ENCODE data around the gene SEMA4D.

Gene SEMA4D

DNA sequence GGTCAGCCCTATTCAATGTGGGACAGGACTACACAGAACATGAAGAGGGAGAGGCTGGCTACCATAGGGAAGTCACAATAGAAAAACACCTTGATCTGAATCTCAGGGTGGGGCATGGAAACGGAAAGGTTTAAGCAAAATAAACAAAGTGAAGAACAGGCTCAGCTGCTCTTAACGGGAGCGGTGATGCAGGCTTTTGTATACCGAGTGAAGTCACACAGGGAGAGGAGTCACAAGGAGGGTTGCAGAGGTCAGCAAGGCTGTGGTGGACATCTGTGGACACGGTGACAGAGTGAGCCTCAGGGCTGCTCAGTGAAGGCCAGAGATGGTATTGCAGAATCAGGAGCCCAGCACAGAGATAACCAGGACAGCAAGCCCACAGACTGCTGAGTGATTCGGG lies 30.6 kb upstream of the SEMA4D start:
- no peak for DNase-seq

DNA sequence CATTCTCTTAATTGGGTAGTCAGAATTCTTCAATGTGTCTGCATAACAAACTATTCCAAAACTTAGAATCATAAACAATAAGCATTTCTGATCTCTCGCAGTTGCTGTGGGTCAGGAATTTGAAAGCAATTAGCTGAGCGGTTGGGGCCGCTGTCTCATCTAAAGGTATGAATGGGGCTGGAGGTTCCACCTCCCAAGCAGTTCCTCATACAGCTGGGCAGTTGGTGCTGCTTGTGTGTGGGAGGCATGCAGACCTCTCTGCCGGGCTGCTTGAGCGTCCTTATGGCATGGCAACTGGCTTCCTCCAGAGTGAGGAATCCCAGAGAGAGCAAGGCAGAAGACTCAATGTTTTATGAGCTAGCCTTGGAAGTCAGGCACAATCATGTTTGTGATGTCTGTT lies 30.2 kb upstream of the SEMA4D start:
- DNase-seq: no peak

DNA sequence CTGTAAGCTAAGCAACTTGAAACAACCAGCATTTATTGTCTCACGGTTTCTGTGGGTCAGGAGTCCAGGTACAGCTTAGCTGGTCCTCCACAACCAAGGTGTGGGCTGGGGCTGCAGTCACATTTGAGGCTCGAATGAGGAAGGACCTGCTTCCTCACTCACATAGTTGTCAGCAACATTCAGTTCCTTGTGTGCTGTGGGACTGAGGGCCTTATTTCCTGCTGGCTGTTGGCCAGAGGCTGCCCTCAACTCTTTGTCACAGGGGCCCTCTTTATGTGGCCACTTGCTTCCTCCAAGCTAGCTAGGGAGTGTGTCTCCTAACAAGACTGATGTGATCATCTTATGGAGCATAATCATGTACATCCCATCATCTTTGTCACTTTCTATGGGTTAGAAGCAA lies 29.2 kb upstream of the SEMA4D start:
- DNase-seq: no peak

DNA sequence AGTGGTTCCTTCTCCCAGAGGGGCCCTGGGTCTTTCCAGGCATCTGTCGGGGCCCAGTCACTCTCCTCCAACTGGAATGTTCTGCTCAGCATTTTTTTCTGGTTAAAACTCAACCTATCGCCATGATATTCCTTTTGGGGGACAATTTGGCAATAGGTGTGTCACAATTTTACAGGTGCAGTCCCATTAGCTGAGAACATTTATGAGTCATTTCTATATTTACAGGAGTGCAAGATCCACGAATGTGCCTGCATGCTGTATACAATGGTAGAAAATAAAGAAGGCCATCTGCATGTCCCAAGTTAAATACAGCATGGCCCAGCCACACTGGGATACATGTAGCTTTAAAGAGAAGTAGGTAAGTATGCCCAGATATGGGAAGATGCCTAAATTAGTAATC lies 28.8 kb upstream of the SEMA4D start:
- DNase-seq: no peak

DNA sequence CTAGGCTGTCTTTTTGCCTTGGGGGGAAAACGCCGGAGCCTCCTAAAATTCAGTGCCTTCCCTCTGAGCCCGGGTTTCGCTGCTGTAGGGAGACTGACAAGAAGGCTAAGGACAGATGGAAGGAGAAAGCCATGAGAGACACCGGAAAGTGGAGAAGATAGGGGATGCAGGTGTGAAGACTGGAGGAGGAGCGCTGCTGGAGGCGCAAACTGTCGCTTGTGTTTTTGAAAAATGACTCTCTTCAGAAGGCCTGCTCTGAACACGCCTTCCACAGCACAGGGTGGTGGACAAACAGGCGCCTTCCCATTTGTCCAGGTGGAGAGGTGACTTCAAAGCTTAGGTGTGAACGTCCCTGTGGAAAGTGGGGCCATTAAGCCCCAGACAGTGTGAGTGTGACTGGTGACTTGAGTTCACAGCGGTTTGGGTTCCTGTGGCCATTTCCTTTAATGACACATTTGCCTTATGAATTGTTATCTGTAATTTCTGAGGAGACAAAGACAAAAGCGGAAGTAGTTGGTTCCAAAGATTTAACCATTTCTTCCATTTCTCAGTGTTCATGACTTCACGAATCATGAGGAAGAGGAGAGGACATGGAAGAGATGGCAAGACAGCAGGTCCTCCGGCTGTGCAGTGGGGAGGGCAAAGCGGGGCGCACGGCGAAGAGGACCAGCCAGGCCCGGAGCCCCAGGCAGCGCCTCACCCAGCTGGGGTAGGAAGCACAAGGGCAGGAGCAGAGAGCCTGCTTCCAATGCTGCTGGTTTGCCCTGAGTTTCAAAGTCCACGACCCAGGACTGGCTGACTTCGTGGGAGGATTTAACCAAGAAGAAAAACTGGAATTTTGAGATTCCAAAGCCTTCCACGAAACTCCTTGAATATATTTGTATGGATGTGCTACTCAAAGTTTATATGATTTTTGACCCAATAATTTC lies 27.8 kb upstream of the SEMA4D start:
- DNase-seq: no peak

DNA sequence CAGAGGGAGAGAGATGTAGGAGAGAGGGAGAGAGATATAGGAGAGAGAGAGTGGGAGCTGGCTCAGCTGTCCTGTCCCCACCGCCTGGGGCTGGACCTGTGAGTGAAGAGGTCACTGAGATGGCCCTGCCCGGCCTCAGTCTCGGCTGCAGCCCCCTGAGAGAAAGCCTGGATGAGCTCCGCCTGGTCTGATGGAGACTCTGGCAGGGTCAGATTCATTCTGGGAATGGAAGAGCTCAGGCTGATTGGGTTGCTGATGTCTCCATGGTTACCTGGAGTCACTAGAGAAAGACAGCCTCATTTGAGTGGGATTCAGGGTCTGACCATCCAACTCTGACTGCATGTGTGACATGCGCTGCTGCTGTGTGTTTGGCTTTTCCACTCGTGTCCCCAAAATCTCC lies 27.1 kb upstream of the SEMA4D start:
- no peak for DNase-seq

DNA sequence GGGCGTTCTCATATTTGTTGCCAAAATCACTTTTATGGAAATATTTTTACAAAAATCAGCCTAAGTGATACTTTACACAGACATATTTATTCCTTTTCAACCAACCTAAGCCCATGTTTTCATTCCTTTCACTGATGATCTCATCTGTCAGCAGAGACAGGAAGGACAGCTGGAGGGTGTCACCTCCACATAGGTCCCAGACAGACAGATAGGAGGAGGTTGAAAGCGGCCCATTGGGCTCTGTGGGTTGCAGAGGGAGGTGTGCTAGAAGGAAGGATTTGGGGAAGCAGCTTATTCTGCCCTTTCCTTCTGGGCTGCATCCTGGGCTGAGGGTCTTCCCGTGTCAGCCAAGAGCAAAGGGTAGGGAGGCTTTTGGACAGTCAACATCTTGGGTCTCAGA lies 26.0 kb upstream of the SEMA4D start:
- no peak for DNase-seq

DNA sequence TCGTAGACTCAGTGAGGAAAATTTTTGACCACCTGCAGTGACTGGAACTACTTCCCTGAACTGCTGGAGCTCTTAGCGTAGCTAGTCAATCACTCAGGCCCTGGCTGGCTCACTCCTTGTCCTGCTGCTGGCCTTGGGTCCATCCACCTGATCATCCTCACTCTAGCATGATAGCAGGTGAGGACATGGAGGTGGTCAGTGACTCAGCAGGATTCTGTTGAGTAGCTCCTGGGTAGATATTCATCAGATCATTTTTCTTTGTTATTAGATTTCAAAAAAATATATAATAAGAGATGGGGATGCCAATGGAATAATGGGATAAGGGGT lies 25.0 kb upstream of the SEMA4D start:
- DNase-seq: no peak

DNA sequence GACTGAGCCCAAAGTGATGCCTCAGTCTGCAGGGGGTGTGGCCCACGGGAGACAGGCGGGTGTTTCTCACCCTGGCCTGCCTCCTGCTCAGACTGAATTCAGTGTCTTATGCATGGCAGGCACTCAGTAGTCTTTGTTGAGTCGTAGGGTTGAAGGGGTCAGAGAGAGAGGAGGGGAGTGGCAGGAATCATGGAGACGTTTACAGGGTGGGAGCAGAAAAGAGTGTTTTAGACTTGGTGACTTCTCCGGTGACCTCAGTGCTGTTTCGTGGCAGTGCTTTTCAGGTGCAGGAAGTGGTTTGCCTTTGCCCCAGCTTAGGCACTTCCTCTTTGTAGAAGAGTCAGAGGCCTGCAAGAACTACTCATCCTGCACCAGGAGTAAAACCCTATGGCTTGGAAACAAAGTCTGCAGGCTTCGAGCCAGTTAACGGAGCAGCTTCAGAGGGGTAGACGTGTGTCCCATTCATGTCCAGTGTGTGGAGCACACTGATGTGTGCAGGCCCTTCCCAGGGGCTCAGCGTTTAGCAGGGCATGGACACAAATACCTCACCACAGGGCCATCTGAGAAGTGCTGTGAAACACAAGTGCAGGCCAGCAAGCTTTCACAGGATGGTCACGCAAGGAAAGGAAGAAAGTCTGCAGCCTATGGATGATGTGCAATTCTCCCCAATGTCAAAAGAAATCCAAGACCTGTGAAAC lies 24.5 kb upstream of the SEMA4D start:
- DNase-seq: peak; percentile 49

DNA sequence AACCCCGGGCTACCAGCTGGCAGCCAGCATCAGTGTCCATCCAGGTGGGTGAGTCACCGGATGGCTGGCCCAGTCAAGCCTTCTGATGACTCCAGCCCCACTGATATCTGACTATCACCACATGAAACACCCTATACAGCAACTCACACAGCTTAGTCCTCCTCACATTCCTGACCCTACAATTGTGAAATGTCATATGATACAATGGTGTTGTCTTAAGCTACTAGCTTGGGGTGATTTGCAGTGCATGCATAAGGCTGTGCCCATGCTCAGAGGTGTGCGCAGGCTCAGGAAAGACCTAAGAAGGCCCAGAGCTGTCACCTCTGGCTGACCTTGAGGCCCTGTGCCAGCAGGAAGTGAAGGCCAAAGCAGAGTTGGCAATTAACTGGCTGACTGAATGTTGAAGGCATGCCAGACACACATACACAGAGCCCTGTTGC lies 21.5 kb upstream of the SEMA4D start:
- DNase-seq: no peak

DNA sequence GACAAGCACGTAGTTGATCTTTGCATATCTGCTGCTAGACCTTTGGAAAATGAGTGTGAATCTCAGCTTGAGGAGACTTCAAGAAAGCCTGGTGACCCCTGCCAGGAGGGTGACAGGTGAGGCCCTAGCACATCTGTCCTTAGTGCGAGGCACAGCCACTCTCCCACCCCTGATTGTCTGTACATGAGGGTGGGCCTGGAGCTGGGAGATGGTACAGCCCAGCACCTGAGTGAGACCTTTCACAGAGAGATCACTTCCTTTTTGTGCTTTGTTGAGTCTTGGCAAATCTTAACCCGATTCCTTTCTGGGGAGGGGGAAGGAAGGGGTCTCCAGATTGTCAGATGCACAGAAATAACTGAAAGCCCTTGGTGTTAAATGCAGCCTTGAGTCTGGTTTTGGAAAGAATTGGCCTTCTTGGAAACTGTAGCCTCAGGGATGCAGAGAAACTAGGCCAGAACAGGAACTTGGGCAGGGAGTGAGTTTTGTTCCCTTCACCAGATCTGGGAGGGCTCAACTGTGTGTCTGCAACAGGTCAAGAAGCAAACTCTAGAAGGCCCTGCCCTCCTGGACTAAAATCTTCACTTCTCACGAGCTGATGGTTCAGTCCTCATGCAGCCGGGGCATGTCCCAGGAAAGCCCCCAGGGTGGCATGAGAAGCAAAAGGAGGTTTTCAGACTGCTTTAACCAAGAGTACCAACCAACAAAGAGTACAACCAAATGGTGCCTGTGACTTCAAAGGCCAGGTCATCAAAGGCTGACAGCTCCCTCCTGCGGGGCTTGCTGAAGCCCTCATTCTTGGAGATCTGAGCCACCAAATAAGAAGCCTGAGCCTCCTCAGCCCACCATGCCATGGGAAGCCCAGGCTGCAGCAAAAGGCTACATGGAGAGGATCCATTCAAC lies 20.8 kb upstream of the SEMA4D start:
- DNase-seq: no peak

DNA sequence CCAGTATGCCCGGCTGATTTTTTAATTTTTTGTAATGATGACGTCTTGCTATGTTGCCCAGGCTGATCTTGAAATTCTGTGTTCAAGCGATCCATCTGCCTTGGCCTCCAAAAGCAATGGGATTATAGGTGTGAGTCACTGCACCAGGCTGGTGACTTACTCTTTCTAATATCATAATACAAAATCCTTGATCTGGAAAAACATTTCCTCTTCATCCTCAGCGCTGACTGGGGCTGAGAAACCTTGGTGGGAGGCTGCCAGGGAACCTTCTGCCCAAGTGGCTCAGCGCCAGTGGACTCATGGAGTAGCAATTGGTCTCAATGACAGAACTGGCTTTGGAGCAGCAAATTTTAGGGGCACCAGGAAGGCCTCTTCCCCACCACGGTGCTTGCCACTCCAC lies 17.5 kb upstream of the SEMA4D start:
- DNase-seq: no peak

DNA sequence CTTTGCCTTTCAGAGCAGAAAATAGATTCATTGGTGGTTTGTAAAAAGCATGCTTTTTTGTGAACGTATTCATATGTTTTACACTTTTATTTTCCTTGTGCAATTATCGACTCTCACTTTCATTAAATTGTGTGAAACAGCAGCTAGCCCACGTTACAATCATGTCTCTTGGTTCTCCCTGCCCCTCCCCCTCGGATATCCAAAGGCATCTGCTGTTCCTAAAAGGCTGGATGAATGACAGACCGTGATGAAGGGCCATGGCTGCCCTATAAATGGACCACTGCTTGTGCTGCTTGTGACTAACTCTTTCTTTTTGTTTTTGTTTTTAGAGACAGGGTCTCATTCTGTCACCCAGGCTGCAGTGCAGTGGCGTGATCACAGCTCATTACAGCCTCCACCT lies 17.0 kb upstream of the SEMA4D start:
- no peak for DNase-seq

DNA sequence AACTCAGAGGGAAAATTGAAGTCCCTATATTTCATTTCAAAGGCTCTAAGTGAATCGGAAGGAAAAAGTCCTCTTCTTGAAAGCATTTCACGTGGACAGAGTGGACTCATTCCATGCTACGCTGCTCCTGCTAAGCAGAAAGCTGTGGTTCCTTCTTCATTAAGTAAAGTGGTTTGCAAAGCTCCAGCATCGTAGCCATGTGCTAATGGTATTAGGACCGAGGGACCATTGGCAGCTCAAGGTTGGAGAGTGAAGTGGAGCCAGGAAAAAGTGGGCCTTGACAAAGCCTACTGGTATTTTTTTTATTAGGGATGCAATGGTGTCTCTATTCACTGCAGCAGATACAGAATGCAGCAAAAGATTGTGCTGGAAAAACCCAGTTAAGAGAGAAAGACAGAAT lies 16.4 kb upstream of the SEMA4D start:
- no peak for DNase-seq

DNA sequence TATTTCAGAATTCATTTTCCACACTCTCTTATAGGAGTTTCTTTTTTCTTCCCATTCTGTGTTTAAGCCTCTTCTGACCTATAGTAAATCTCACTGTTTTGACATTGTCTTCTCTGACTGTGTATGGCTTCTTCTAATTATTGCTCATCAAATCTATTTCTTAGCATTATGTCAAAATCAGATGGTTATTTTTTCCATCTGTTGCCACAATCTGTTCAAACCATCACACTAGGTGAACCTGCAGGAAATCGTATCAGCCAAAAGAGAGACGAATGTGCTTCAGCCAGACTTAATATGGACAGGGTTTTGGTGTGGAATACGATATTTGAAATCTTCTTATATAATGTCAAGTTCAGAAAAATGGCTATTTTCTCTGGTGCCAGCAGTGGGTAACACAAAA lies 15.9 kb upstream of the SEMA4D start:
- no peak for DNase-seq

DNA sequence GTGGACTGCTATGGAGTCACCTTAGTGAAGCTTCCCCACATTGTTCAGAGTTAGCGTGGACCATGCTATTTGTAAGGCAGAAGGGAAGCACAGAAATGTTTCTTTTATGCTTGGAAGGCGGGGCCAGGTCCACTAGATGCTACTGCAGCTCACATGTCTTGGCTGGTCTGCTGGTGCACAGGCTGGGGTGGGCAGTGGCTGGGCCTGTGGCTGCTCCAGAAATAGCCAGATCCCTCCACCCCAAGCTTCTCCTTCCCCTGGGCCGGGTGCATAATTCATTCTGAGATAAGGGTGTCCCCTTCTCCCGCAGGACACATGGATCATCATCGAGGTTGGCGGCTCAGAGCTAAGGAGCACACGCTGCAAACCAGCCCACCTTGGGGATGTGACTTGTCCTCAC lies 14.5 kb upstream of the SEMA4D start:
- DNase-seq: no peak

DNA sequence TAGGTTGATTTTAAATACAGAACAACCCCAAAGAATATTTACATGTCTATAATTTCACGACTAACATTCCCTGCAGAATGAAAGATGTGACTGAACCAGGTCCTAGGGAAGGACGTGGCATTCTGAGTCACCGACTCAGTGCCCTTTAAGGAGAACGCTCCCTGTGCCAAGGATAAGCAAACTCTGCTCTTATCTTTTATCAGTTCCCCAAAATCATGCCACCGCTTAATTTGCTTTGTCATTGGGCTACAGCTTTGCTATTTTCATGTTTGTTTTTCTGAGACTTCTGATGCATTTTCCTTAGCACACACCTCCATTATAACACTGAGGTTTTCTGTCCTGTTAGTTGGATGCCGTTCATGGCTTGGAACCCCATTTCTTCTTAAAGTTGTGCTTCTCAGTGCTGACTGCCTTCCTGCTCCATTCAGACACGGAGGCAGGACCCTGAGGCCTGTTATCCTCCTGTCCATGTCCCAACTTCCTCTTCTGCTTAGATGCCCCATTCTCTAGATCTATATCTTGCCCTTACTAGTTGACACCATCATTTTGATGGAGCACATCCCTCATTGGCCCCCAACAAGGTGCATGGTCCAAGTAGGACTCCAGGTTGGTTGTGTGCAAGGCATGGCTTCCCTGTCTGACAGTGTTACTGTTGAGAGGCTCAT lies 11.2 kb upstream of the SEMA4D start:
- no peak for DNase-seq

DNA sequence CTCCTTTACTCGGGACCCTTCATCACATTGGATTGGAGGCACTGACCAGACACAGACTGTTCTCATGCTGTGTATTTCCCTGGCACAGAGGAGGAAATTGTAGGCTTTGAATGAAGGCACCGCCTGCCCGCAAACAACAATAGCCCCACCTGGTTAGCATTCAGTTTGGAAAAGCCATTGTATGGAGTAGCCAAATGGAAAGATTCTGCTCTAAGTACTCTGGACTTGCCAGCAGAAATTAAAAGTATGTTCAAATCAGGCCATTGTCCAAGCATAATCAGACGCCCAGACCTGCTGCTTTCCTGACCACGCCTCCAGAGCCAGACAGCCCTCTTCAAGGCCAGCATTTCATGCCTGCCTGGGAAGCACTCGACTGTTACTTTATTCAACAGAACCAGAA lies 8.0 kb upstream of the SEMA4D start:
- DNase-seq: no peak

DNA sequence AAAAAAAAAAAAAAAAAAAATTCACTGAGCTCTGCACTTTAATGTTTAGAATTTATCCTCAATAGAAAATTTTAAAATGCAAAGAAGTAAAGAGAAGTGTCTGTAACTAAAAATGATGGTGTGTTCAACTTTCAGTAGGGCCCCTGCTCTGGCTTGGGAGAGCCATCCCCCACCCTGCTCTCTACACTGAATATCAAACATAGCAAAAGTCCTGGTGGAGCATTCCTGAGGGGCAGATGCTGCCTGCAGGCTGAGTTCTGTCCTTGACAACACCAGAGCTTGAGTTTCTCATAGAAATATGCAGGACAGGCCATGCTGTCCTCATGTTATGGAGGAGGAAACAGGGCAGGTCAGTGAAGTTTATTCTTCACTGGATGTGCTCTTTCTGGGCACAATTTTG lies 7.1 kb upstream of the SEMA4D start:
- no peak for DNase-seq

DNA sequence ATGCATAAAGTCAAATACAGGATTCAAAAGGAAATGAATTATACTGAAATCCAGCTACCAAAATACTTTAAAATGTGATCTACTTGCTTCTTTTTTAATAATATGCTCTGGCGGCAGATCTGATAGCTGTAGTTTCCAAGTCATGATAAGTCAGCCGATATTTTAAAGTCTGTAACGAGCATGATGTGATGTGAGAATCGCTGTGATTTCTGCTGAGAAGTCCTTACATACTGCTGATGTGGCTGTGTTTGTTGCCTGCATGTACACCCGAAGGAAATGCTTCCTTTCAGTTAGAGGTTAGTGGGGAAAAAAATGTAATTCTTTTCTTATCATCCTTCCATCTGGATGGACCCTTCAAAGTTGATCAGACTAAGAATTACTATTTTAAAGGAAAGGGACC lies 4.8 kb upstream of the SEMA4D start:
- DNase-seq: no peak

DNA sequence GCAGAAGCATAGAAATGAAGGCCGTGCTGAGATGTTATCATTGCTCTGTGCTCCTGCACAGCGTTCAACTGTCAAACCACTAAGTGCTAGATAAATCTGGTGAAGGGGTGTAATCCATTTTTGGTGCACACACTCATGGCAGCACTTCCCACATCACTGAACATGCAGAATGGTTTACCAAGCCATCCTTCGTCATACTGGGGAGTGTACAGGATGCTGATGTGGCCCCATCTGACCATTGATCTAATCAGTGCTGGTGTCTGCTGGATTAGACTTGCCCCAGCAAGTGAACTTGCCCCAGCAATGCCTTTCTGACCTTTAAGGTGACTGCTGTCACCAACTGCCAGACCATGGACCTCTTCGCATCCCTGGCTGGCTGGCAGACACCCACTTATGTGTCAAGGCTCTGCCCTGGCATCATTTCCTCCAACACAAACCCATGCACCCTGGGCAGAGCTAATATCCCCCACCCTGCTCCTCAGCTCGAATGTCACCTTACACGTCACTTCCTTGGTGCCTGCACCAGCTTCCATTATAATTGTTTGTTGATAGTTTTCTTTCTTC lies 4.2 kb upstream of the SEMA4D start:
- DNase-seq: no peak

DNA sequence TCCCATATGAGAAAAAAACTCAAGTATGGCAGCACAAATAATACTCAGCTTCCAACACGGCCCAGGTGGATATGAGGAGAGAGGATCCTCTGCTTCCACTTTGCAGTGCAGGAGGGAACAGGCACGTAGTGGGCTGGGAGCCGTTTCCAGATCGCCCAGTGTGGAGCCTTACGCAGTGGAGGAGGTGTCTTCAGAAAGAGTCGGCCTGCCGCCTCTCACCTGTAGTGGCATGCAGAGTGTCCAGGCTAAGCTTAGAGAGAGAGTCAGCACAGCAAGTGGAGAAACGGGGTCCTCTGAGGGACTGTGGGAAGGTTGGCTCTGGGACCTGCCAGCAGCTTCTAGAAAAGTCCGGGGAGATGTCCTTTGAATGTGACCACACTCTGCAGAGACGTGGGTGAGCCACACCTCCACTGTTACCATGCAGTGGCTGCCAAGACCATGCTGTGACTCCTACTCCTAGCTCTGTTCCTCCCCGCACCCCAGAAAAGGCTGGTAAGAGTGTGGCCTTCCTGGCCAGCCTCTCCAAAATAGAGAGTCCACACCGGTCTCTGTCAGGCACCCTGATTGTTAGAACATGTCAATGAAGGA lies 3.5 kb upstream of the SEMA4D start:
- no peak for DNase-seq
